Measurements from ENCODE around the gene MID1. TPM values are rescaled to one million over a fixed set of nuclear protein-coding genes. Genes with fewer than 3 reads are reported as not detected.

The MID1 gene
- total RNA-seq, 1 experiment from 2014 or later, result 11.8 TPM

DNA sequence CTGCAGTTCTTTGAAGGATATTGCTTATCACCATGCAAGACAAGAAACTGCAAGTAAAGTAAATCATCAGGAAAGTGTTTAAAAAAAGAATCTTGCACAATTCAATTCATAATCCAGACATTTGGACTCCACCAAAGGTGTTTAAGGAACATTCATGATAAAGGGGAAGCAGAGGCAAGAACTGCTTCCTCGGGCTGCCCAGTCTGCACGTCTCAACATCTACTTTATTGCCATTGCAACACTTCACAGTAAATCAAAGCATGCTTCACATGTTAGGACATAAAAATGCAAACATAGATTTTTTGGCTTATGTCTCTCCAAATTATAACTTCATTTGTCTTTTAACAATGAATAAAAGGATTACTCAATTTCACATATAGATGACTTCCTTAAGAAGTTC is 42.5 kb downstream of the MID1 start:
- no peak for DNase-seq (ENCODE audit: low read depth)

GRCh38 chrX:10576777-10577447 is 43.5 kb downstream of the MID1 start:
- DNase-seq (ENCODE audit: low read depth), result no peak

DNA sequence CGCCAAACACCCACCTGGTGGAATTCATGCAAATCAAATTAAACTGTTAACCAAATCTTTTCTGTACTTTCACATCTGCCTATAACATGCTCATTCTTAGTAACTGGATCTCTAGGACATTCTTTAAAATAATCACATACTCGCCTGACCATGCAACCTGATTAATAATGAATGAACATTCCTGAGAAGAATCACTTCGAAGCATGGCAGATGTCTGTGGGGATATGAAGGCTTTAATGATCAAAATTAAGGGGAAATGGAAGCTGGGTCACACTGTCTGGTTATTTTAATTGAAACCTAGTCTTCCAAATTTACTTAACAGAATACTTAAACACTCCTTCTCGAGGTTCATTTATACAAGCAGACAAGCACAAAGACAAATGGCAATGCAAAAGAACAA is 44.2 kb downstream of the MID1 start:
- no peak for DNase-seq (ENCODE audit: low read depth)

DNA sequence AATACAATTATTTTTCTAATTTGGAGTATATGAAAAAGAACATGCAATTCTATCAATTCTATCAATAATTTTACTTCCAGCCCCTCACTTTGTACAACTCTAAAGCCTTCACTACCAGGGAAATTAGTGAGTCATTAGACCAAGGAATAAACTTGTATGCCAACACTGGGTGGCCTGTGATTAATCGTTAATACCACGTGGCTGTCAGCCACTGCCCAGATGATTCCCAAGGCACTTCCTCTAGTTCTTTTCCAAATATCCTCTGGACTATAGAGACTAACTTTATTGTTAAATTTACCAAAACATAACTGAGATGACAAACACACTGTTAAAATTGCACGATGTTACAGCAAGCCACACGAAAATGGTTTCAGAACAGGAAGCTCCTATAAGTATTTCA is 45.7 kb downstream of the MID1 start:
- no peak for DNase-seq (ENCODE audit: low read depth)

GRCh38 chrX:10571260-10571659 is 49.1 kb downstream of the MID1 start:
- peak; percentile 37 for DNase-seq (ENCODE audit: low read depth)

- no peak for DNase-seq (ENCODE audit: low read depth)
Observed at GRCh38 chrX:10570601-10571000, 49.8 kb downstream of the MID1 start.

GRCh38 chrX:10569946-10570345 is 50.4 kb downstream of the MID1 start:
- no peak for DNase-seq (ENCODE audit: low read depth)

GRCh38 chrX:10568428-10568827 is 52.0 kb downstream of the MID1 start:
- DNase-seq (ENCODE audit: low read depth), result no peak

- DNase-seq (ENCODE audit: low read depth), result no peak
Observed at GRCh38 chrX:10567136-10567535, 53.2 kb downstream of the MID1 start.

DNA sequence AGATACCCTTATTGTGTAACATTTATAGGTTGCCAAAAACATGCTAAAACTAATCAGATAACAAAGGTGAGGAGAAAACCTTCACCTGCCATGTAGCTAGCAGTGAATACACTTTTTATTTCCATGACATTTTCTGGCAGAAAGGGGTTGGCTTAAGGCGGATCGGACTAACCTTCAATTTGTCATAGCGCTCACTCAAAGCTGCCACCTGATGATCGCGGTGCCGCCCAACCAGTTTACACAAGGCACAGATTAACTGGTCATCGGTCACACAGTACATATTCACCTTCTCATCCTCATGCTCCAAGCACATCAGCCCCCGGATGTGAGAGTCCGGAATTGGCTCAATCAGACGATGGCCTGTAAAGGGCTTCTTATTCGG is 53.7 kb downstream of the MID1 start:
- DNase-seq (ENCODE audit: low read depth), result no peak

GRCh38 chrX:10564484-10564883 is 55.9 kb downstream of the MID1 start:
- DNase-seq (ENCODE audit: low read depth), result no peak

DNA sequence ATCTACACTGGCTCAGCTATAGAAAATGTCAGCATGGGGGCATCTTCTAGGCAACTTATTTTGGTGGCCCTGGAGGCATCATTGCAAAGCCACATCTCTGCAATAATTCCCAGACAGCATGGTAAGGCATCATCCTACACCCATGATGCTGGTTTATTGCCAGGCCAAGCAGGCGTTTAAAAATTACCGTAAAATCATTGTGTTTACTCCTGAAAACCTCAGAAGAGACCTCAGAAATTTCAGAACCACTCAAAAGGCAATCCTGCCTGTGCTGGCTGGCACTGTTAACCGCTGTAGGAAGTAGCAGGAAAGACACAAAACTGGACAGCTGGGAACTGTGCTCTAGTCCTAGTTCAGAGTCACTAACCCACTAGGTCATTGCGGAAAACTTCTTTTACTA is 63.2 kb downstream of the MID1 start:
- DNase-seq (ENCODE audit: low read depth), result no peak

GRCh38 chrX:10556405-10556804 is 64.0 kb downstream of the MID1 start:
- DNase-seq (ENCODE audit: low read depth), result no peak

GRCh38 chrX:10555846-10556245 is 64.5 kb downstream of the MID1 start:
- DNase-seq (ENCODE audit: low read depth), result no peak

- no peak for DNase-seq (ENCODE audit: low read depth)
Observed at GRCh38 chrX:10554612-10555270, 65.6 kb downstream of the MID1 start.

- peak; percentile 23 for DNase-seq (ENCODE audit: low read depth)
Observed at GRCh38 chrX:10549280-10549679, 71.1 kb downstream of the MID1 start.

- peak; percentile 30 for DNase-seq (ENCODE audit: low read depth)
Observed at GRCh38 chrX:10548688-10549087, 71.7 kb downstream of the MID1 start.

- DNase-seq (ENCODE audit: low read depth), result no peak
Observed at GRCh38 chrX:10545882-10546281, 74.5 kb downstream of the MID1 start.

DNA sequence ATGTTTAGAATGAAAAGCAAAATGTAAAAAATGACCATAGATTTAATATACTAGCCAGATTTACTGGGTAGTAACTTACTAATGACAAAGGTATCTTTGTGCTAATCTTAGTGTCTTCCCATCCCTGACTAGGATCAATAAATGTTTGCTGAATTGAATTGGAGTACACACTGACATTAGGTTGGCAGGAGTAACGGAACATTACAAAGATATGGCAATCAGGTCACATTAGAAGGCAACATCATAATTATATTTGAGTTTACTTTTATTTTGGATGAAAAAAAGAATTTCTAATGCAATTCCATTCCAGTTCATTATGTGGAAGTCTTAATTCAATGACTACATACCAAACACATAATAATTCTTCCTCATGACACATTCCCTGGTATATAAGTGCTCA is 77.8 kb downstream of the MID1 start:
- DNase-seq (ENCODE audit: low read depth), result no peak

DNA sequence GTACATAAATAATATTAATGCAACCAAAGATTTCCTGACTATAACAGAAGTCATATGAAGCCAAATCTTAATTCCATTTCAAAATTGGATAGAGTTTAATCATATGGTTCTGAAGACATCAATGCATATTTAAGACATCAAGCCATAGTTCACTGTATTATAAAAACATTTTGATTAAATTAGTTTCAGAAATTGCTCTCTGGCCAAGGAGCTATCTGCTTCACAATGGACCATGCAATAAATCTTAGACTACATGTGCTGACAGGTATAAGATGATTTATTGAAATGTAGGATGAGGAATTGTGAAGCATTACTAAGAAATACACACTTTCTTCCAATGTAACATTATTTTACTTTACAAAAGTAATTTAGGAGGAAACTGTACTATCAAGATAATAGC is 81.6 kb downstream of the MID1 start:
- DNase-seq (ENCODE audit: low read depth), result no peak

DNA sequence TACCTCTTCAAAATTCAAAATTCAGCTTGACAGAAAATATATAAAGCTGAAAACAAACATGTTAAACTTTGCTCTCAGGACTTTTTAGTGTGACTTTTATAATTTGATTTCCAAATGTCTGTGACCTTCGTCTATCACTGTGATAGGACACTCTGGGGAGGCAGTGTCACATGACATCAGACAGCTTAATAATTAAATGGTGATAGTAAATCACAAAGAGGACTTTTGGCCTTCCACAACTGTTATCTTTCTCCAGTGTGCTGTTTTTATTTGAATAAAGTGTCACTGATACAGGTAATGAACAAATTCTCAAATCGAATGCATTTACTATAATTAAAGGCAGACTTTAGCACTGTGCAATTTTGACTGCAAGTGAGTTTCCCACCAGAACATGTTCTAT is 83.1 kb downstream of the MID1 start:
- no peak for DNase-seq (ENCODE audit: low read depth)

DNA sequence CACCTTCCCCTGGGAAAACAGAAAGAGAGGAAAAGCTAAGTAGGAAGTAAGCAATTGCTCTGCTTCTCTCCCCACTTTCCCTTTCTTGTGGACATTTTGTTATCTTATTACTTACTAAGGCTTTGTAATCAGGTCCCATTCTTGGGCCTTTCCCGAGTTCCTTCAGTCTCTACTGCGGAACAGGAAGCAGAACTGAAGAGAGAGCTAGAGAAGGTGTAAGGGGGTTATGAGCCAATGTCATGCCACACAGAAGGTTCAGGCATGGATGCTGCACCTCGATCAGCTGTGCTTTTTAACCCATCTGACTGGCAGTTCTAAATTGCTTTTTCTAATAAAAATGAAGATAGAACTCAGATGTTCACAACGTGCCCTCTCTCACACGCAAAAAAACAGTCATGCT is 83.6 kb downstream of the MID1 start:
- no peak for DNase-seq (ENCODE audit: low read depth)

- DNase-seq (ENCODE audit: low read depth), result peak; percentile 19
Observed at GRCh38 chrX:10534611-10535010, 85.8 kb downstream of the MID1 start.
